Type B pancreatic cell (in vitro differentiated cells): ENCODE data around the gene SOCS7. TPM values are rescaled to one million over a fixed set of nuclear protein-coding genes. Genes with fewer than 3 reads are reported as not detected.

Experiments
- DNase-seq: peaks from one replicate; pipeline ENCODE4 v3.0.0; 2021; ENCODE audit warnings: mixed read lengths; ENCODE audit not compliant: unreplicated experiment; ENCODE audit errors: extremely low spot score
- H3K27ac Mint-ChIP-seq: 2 replicates; pipeline ENCODE4 v1.8.0; 2021; ENCODE audit warnings: mild to moderate bottlenecking, mixed read lengths
- H3K27me3 Mint-ChIP-seq: 2 replicates; pipeline ENCODE4 v1.8.0; 2021; ENCODE audit warnings: mixed read lengths
- H3K36me3 Mint-ChIP-seq: 2 replicates; pipeline ENCODE4 v1.8.0; 2021; ENCODE audit warnings: mixed read lengths
- H3K4me1 Mint-ChIP-seq: one replicate; pipeline ENCODE4 v1.8.0; 2021; ENCODE audit warnings: mixed read lengths; ENCODE audit not compliant: unreplicated experiment
- H3K4me3 Mint-ChIP-seq: 2 replicates; pipeline ENCODE4 v1.8.0; 2021; ENCODE audit warnings: mild to moderate bottlenecking, mixed read lengths
- H3K9me3 Mint-ChIP-seq: 2 replicates; pipeline ENCODE4 v1.8.0; 2021; ENCODE audit warnings: mixed read lengths
- total RNA-seq: library from RNA; stranded (reverse); gene quantifications from 2 replicates; pipeline ENCODE4 v1.2.1, GENCODE V29; 2021; ENCODE audit warnings: low replicate concordance
- TF ChIP-seq, protein P1 (sequence below): fragments of 200-600 bp; sonication (generic); conservative IDR thresholded peaks from 2 replicates; pipeline ENCODE4 v1.5.0; 2021; ENCODE audit warnings: antibody characterized with exemption, mild to moderate bottlenecking

SOCS7 gene
- total RNA-seq, 1 donor from 2014 or later = 25.8 TPM

DNA sequence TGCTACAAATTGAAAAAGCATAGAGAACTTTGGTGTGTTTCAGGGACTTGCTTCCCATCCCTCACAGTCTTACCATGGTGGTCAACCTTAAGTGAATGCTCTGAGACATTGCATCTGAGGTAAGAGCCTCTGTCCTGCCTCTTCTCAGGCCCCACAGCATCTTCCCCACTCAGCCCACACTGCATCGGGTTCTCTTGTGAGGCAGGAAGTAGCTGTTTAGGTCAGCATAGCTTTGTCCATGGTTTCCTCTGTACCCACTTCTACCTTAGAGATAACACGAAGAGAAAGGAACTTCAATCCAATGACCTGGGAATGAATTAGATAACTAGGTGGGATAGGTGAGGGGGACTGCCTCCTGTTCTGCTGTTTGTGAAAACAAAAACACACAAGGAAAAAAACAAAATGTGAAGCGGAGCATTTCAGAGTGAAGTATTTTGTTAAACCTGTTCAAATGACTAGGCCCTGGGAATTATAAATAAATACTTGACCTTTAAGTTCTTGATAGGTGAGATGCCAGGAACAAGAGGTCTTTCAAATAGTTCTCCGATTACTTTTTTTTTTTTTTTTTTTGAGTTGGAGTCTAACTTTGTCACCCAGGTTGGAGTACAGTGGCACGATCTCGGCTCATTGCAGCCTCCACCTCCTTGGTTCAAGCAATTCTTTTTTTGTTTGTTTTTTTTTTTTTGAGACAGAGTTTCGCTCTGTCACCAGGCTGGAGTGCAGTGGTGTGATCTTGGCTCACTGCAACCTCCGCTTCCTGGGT is 17.7 kb downstream of the SOCS7 start:
- Mint-ChIP-seq H3K9me3 (no peaks in the 10 kb centered on the region), H3K27me3 (no peaks in the 10 kb centered on the region), H3K4me1 (no peaks in the 10 kb centered on the region), H3K36me3 (peaks cover 26% of the 10 kb centered on the region), H3K4me3 (no peak overlapping the region), H3K27ac (no peak overlapping the region)
- TF ChIP-seq, protein P1, sequence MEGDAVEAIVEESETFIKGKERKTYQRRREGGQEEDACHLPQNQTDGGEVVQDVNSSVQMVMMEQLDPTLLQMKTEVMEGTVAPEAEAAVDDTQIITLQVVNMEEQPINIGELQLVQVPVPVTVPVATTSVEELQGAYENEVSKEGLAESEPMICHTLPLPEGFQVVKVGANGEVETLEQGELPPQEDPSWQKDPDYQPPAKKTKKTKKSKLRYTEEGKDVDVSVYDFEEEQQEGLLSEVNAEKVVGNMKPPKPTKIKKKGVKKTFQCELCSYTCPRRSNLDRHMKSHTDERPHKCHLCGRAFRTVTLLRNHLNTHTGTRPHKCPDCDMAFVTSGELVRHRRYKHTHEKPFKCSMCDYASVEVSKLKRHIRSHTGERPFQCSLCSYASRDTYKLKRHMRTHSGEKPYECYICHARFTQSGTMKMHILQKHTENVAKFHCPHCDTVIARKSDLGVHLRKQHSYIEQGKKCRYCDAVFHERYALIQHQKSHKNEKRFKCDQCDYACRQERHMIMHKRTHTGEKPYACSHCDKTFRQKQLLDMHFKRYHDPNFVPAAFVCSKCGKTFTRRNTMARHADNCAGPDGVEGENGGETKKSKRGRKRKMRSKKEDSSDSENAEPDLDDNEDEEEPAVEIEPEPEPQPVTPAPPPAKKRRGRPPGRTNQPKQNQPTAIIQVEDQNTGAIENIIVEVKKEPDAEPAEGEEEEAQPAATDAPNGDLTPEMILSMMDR = no peak
- no peak for DNase-seq

DNA sequence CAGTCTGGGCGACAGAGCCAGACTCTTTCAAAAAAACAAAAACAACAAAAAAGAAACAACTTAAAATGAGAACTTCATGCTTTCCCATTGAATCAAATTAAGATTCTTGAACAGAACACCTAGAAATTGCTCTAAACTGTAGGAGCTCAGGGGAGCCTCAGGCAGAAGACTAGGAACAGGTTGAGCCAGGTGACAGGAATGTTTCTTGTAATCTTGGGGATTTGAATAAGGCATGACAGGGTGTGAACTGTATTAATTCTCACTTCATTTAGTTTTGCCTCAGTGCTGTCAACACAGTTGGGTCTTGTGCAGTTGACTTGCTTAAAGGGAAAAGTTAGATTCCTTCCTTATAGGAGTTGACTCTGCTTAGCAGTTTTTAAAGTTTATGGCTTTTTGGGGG is 27.8 kb downstream of the SOCS7 start:
- no peaks in the 10 kb centered on the region for H3K9me3 Mint-ChIP-seq
- no peaks in the 10 kb centered on the region for H3K4me1 Mint-ChIP-seq
- no peak overlapping the region for H3K4me3 Mint-ChIP-seq
- TF ChIP-seq, protein P1 = no peak
- peaks cover 18% of the 10 kb centered on the region for H3K36me3 Mint-ChIP-seq
- no peaks in the 10 kb centered on the region for H3K27me3 Mint-ChIP-seq
- H3K27ac Mint-ChIP-seq = peak overlapping the region; percentile 83
- no peak for DNase-seq

DNA sequence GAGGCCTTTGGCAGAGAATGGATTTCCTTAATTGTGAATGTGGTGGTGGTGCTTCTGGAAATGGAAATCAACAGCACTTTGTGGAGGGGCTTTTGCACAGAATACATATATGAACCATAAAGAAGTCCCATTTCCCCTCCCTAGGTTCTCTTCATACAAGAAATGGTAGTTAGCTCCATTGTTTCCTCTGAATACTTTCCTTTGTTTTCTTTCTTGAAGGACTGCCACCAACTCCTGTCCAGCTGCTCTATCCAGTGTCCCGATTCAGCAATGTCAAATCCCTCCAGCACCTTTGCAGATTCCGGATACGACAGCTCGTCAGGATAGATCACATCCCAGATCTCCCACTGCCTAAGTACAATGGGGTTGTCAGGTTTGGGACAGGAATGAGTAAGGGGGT is 43.4 kb downstream of the SOCS7 start:
- H3K27me3 Mint-ChIP-seq = no peaks in the 10 kb centered on the region
- H3K36me3 Mint-ChIP-seq = peaks cover 32% of the 10 kb centered on the region
- no peaks in the 10 kb centered on the region for H3K9me3 Mint-ChIP-seq
- peak overlapping the region; percentile 78 for H3K27ac Mint-ChIP-seq
- no peaks in the 10 kb centered on the region for H3K4me1 Mint-ChIP-seq
- DNase-seq = no peak
- peak overlapping the region; percentile 56 for H3K4me3 Mint-ChIP-seq
- TF ChIP-seq, protein P1 = no peak

DNA sequence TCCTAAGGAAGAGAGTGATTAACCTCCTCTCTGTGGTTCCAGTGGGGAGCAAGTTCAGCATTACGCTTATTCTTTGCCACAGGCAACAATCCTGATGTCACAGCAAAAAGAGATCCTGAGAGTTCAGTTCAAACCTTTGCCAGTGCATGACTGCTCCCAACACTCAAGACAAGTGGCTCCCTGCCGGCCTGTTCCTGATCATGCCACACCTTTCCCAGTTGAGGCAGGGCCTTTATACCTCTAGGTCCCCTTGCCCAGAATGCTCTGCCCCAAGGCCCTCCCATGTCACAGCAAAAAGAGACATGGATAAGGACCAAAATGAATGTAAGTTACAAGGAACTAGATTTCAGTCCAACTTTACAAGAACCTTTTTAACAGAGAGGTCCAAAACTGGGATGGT is 45.6 kb downstream of the SOCS7 start:
- Mint-ChIP-seq H3K4me1 (no peaks in the 10 kb centered on the region), H3K4me3 (no peak overlapping the region), H3K27ac (no peak overlapping the region), H3K9me3 (no peaks in the 10 kb centered on the region), H3K36me3 (peaks cover 42% of the 10 kb centered on the region), H3K27me3 (no peaks in the 10 kb centered on the region)
- DNase-seq = no peak
- TF ChIP-seq, protein P1 = no peak

DNA sequence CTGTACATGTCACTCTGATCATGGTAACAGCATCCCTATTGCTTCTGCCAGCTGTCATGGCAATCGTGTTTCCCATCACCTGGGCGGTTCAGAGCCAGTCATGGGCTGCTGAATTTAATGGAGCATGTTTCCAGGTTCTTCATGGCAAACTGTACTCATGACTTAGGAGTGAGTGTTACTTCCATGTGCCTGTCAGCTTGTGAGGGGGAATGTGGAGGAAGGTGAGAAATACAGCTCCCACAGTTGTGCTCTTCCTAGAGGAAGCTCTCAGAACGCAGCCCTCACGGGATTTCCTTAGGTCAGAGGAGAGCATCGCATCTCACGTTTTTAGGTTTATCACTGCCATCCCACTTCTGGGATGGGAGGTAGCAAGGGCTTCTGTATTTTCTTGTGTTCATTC is 48.6 kb downstream of the SOCS7 start:
- H3K4me3 Mint-ChIP-seq = no peak overlapping the region
- H3K27me3 Mint-ChIP-seq = no peaks in the 10 kb centered on the region
- H3K27ac Mint-ChIP-seq = no peak overlapping the region
- H3K9me3 Mint-ChIP-seq = no peaks in the 10 kb centered on the region
- H3K4me1 Mint-ChIP-seq = peaks cover 6% of the 10 kb centered on the region
- TF ChIP-seq, protein P1 = no peak
- no peak for DNase-seq
- H3K36me3 Mint-ChIP-seq = peaks cover 35% of the 10 kb centered on the region
